ENCODE measurements around the gene PSMD13.

DNA sequence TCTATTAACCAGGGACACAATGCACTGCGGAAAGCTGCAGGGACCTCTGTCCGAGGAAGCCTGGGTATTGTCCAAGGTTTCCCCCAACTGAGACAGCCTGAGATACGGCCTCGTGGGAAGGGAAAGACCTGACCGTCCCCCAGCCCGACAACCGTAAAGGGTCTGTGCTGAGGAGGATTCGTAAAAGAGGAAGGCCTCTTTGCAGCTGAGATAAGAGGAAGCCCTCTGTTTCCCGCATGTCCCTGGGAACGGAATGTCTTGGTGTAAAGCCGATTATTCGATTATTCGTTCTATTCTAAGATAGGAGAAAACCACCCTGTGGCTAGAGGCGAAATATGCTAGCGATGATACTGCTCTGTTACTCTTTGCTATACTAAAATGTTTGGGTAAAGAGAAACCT is 34.8 kb upstream of the PSMD13 start:
- TF ChIP-seq, protein P1, sequence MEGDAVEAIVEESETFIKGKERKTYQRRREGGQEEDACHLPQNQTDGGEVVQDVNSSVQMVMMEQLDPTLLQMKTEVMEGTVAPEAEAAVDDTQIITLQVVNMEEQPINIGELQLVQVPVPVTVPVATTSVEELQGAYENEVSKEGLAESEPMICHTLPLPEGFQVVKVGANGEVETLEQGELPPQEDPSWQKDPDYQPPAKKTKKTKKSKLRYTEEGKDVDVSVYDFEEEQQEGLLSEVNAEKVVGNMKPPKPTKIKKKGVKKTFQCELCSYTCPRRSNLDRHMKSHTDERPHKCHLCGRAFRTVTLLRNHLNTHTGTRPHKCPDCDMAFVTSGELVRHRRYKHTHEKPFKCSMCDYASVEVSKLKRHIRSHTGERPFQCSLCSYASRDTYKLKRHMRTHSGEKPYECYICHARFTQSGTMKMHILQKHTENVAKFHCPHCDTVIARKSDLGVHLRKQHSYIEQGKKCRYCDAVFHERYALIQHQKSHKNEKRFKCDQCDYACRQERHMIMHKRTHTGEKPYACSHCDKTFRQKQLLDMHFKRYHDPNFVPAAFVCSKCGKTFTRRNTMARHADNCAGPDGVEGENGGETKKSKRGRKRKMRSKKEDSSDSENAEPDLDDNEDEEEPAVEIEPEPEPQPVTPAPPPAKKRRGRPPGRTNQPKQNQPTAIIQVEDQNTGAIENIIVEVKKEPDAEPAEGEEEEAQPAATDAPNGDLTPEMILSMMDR (IDR thresholded peaks at IDR 0.05; ENCODE audit: low read length), result no peak
- TF ChIP-seq EZH2 (IDR thresholded peaks at IDR 0.05; ENCODE audit: borderline replicate concordance, low read length), result no peak

All from OCI-LY1 (cell line).